Measurements from ENCODE around the gene SLC35G6. TPM values are rescaled to one million over a fixed set of nuclear protein-coding genes. Genes with fewer than 3 reads are reported as not detected.

SLC35G6 gene
- total and polyA plus RNA-seq, 2 of the 13 experiments (the other 11 are each of a cell fraction or from before 2014, with no cell fraction given), result 0.07 TPM; not detected in 1

- TF ChIP-seq, protein P1, sequence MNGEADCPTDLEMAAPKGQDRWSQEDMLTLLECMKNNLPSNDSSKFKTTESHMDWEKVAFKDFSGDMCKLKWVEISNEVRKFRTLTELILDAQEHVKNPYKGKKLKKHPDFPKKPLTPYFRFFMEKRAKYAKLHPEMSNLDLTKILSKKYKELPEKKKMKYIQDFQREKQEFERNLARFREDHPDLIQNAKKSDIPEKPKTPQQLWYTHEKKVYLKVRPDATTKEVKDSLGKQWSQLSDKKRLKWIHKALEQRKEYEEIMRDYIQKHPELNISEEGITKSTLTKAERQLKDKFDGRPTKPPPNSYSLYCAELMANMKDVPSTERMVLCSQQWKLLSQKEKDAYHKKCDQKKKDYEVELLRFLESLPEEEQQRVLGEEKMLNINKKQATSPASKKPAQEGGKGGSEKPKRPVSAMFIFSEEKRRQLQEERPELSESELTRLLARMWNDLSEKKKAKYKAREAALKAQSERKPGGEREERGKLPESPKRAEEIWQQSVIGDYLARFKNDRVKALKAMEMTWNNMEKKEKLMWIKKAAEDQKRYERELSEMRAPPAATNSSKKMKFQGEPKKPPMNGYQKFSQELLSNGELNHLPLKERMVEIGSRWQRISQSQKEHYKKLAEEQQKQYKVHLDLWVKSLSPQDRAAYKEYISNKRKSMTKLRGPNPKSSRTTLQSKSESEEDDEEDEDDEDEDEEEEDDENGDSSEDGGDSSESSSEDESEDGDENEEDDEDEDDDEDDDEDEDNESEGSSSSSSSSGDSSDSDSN (CRISPR knock-in tag; IDR thresholded peaks at IDR 0.05), result no peak; the same call in 1 of the 2 replicates
- TF ChIP-seq GZF1 (CRISPR knock-in tag; IDR thresholded peaks at IDR 0.05) (no peak), NAIF1 (CRISPR knock-in tag; IDR thresholded peaks at IDR 0.05; ENCODE audit: borderline replicate concordance) (no peak), MTF1 (CRISPR knock-in tag; IDR thresholded peaks at IDR 0.05) (0 out of 2 replicates have a peak, but pooled peaks have one; percentile 62), CREB1 (IDR thresholded peaks at IDR 0.05) (peak; percentile 30), CREB1 (CRISPR knock-in tag; IDR thresholded peaks at IDR 0.05) (no peak; the same call in 1 of the 2 replicates), PHF8 (CRISPR knock-in tag; IDR thresholded peaks at IDR 0.05) (peak; percentile 34), EP300 (IDR thresholded peaks at IDR 0.05; ENCODE audit: low read depth in 2 of 2, low read length in 2 of 2) (peak; percentile 44 to 51; a peak in 2 of 4 replicates), EP300 (CRISPR knock-in tag; IDR thresholded peaks at IDR 0.05; ENCODE audit: borderline replicate concordance) (peak; percentile 40; the same call in 1 of the 2 replicates), RARG (CRISPR knock-in tag; IDR thresholded peaks at IDR 0.05; ENCODE audit: low read depth) (0 out of 2 replicates have a peak, but pooled peaks have one; percentile 33), ZNF788 (CRISPR knock-in tag; IDR thresholded peaks at IDR 0.05; ENCODE audit: borderline replicate concordance) (peak; percentile 53; the same call in 1 of the 2 replicates), ETV5 (CRISPR knock-in tag; IDR thresholded peaks at IDR 0.05; ENCODE audit: borderline replicate concordance) (peak; percentile 91), MEF2D (CRISPR knock-in tag; IDR thresholded peaks at IDR 0.05) (peak; percentile 45), MAFF (IDR thresholded peaks at IDR 0.05; ENCODE audit: low read depth, low read length) (no peak), NFKB2 (CRISPR knock-in tag; IDR thresholded peaks at IDR 0.05; ENCODE audit: borderline replicate concordance) (peak; percentile 81), ZNF878 (CRISPR knock-in tag; IDR thresholded peaks at IDR 0.05) (peak; percentile 92), ZMYM3 (CRISPR knock-in tag; IDR thresholded peaks at IDR 0.05) (peak; percentile 29; the same call in 1 of the 2 replicates), SAFB2 (CRISPR knock-in tag; IDR thresholded peaks at IDR 0.05; ENCODE audit: borderline replicate concordance, low read depth) (peak; percentile 51; the same call in 1 of the 2 replicates), DMAP1 (CRISPR knock-in tag; IDR thresholded peaks at IDR 0.05) (peak; percentile 62; the same call in 1 of the 2 replicates), ZNF839 (CRISPR knock-in tag; IDR thresholded peaks at IDR 0.05; ENCODE audit: borderline replicate concordance) (no peak)
- TF ChIP-seq, protein P2, sequence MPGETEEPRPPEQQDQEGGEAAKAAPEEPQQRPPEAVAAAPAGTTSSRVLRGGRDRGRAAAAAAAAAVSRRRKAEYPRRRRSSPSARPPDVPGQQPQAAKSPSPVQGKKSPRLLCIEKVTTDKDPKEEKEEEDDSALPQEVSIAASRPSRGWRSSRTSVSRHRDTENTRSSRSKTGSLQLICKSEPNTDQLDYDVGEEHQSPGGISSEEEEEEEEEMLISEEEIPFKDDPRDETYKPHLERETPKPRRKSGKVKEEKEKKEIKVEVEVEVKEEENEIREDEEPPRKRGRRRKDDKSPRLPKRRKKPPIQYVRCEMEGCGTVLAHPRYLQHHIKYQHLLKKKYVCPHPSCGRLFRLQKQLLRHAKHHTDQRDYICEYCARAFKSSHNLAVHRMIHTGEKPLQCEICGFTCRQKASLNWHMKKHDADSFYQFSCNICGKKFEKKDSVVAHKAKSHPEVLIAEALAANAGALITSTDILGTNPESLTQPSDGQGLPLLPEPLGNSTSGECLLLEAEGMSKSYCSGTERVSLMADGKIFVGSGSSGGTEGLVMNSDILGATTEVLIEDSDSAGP (CRISPR knock-in tag; IDR thresholded peaks at IDR 0.05; ENCODE audit: borderline replicate concordance), result peak; percentile 84; the same call in 1 of the 2 replicates
- TF ChIP-seq, protein P3, sequence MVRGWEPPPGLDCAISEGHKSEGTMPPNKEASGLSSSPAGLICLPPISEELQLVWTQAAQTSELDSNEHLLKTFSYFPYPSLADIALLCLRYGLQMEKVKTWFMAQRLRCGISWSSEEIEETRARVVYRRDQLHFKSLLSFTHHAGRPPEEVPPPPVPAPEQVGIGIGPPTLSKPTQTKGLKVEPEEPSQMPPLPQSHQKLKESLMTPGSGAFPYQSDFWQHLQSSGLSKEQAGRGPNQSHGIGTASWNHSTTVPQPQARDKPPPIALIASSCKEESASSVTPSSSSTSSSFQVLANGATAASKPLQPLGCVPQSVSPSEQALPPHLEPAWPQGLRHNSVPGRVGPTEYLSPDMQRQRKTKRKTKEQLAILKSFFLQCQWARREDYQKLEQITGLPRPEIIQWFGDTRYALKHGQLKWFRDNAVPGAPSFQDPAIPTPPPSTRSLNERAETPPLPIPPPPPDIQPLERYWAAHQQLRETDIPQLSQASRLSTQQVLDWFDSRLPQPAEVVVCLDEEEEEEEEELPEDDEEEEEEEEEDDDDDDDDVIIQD (CRISPR knock-in tag; IDR thresholded peaks at IDR 0.05; ENCODE audit: low read depth), result 0 out of 2 replicates have a peak, but pooled peaks have one; percentile 10
- TF ChIP-seq, protein P4, sequence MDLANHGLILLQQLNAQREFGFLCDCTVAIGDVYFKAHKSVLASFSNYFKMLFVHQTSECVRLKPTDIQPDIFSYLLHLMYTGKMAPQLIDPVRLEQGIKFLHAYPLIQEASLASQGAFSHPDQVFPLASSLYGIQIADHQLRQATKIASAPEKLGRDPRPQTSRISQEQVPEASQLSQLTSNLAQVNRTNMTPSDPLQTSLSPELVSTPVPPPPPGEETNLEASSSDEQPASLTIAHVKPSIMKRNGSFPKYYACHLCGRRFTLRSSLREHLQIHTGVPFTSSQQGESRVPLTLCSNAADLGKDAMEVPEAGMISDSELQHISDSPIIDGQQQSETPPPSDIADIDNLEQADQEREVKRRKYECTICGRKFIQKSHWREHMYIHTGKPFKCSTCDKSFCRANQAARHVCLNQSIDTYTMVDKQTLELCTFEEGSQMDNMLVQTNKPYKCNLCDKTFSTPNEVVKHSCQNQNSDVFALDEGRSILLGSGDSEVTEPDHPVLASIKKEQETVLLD (CRISPR knock-in tag; IDR thresholded peaks at IDR 0.05; ENCODE audit: low read depth), result peak; percentile 78; the same call in 1 of the 2 replicates
Observed at GRCh38 chr17:7484067-7484918, 3.0 kb downstream of the SLC35G6 start, which contains the start of gene POLR2A (continued).

Data from HepG2 (cell line).